ENCODE results near the gene PDXP. TPM values are rescaled to one million over a fixed set of nuclear protein-coding genes. Genes with fewer than 3 reads are reported as not detected.
A peak's percentile ranks its signal among the peaks of the same experiment; 100 is the strongest.

PDXP gene
- polyA plus RNA-seq, 1 donor (not counting 4 experiments of a cell fraction or from before 2014, with no cell fraction given): 5.2 TPM

GRCh38 chr22:37674248-37674647 is 15.7 kb downstream of the PDXP start:
- TF ChIP-seq, protein P1, sequence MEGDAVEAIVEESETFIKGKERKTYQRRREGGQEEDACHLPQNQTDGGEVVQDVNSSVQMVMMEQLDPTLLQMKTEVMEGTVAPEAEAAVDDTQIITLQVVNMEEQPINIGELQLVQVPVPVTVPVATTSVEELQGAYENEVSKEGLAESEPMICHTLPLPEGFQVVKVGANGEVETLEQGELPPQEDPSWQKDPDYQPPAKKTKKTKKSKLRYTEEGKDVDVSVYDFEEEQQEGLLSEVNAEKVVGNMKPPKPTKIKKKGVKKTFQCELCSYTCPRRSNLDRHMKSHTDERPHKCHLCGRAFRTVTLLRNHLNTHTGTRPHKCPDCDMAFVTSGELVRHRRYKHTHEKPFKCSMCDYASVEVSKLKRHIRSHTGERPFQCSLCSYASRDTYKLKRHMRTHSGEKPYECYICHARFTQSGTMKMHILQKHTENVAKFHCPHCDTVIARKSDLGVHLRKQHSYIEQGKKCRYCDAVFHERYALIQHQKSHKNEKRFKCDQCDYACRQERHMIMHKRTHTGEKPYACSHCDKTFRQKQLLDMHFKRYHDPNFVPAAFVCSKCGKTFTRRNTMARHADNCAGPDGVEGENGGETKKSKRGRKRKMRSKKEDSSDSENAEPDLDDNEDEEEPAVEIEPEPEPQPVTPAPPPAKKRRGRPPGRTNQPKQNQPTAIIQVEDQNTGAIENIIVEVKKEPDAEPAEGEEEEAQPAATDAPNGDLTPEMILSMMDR (optimal IDR thresholded peaks at IDR 0.05 in 1 of 3, IDR thresholded peaks at IDR 0.05 in 1 of 3, conservative IDR thresholded peaks at IDR 0.05 in 1 of 3; ENCODE audit: extremely low read depth in 1 of 3, insufficient read depth in 2 of 3, low read length in 3 of 3): no peak
- TF ChIP-seq EZH2 (IDR thresholded peaks at IDR 0.05; ENCODE audit: low read length): no peak
- H3K79me2 ChIP-seq (ENCODE audit: control insufficient read depth, insufficient read depth, low read length): peaks cover 18% of the 10 kb centered on the region
- H2AFZ ChIP-seq (ENCODE audit: control insufficient read depth, low read length): no peak overlapping the region
- no peak overlapping the region for H3K4me2 ChIP-seq (ENCODE audit: control insufficient read depth, extremely low read depth, insufficient read depth, low read depth, low read length)
- H3K4me3 ChIP-seq (ENCODE audit: control insufficient read depth in 2 of 3, extremely low read depth in 1 of 3, insufficient read depth in 2 of 3, low read depth in 1 of 3, low read length in 3 of 3): no peak overlapping the region
- peaks cover 25% of the 10 kb centered on the region for H3K4me1 ChIP-seq (ENCODE audit: control insufficient read depth, extremely low read depth, insufficient read depth, low read length)
- H4K20me1 ChIP-seq (ENCODE audit: control insufficient read depth, extremely low read depth, insufficient read depth, low read length): no peaks in the 10 kb centered on the region
- H3K9ac ChIP-seq (ENCODE audit: control insufficient read depth, extremely low read depth, insufficient read depth, low read length): no peak overlapping the region
- dilution Hi-C loops (cut with MboI; ENCODE audit: extremely low pct_ligation_motif_present, low sequenced_read_pairs): no loop called here
- H3K27ac ChIP-seq (ENCODE audit: control insufficient read depth, insufficient read depth, low read length): no peak overlapping the region
- FAIRE-seq: no peak
- H3K9me1 ChIP-seq (ENCODE audit: control insufficient read depth, extremely low read depth, insufficient read depth, low read length): no peaks in the 10 kb centered on the region
- H3K36me3 ChIP-seq (ENCODE audit: control insufficient read depth in 2 of 2, extremely low read depth in 1 of 2, insufficient read depth in 2 of 2, low read length in 2 of 2): no peaks in the 10 kb centered on the region
- no peaks in the 10 kb centered on the region for H3K9me3 ChIP-seq (ENCODE audit: control insufficient read depth, low read depth, low read length)
- DNase-seq (ENCODE audit: low read depth, low spot score): no peak
- H3K27me3 ChIP-seq (ENCODE audit: control insufficient read depth, extremely low read depth, insufficient read depth, low read length): no peaks in the 10 kb centered on the region

DNA sequence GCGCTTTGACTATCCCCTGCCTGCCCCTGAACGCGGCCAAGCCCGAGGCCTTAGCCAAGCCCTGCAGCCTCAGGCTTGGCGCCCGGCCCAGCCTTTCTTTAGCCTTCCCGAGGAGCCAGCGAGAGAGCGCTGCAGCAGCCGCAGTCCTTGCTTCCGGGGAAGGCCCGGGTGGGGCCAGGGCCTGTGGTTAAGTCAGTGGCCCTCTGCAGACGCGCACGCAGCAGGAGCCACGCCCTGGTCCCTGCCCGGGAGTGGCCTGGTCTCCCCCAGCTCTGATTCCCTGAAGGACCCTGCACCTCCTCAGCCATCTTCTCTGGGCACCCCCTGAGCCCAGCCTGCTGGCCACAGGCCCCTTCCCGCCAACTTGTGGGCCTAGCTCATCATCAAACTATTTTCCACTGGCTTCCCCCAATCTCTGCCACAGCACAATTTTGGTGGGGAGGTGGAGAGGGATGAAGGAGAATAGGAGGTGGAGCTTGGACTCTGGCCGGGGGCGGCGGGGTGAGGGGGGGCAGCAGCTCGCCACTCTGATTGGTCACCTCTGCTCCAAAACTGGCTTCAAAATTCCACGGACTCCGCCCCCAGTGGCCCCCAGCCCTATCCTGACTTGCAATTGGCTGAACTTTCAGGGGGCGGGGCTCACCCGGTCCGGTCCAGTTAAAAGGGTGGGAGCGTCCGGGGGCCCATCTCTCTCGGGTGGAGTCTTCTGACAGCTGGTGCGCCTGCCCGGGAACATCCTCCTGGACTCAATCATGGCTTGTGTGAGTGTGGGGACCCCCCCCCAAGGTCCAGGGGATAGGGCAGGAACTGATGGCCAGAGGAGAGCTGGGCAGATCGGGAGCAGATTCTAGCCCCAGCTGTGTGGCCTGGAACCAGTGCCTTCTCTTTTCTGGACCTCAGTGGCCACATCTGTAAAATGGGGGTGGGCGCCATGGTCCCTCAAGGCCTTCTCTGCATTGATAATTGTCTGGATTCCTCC is 16.7 kb downstream of the PDXP start, which contains the start of gene LGALS1:
TSS of gene LGALS1 (plus strand) at position 686 of the 979 bp plus-strand sequence. CDS start at position 753, 67 bp downstream.
- Histone ChIP-seq H3K36me3 (ENCODE audit: control insufficient read depth in 2 of 2, extremely low read depth in 1 of 2, insufficient read depth in 2 of 2, low read length in 2 of 2) (peaks cover 0 to 4% of the 10 kb centered on the region in 2 experiments), H3K27me3 (ENCODE audit: control insufficient read depth, extremely low read depth, insufficient read depth, low read length) (no peaks in the 10 kb centered on the region), H3K9me1 (ENCODE audit: control insufficient read depth, extremely low read depth, insufficient read depth, low read length) (no peaks in the 10 kb centered on the region), H4K20me1 (ENCODE audit: control insufficient read depth, extremely low read depth, insufficient read depth, low read length) (peaks cover 7% of the 10 kb centered on the region), H3K4me3 (ENCODE audit: control insufficient read depth in 2 of 3, extremely low read depth in 1 of 3, insufficient read depth in 2 of 3, low read depth in 1 of 3, low read length in 3 of 3) (peak within 1 kb of the TSS; percentile 62 to 90 (median 69)), H3K4me2 (ENCODE audit: control insufficient read depth, extremely low read depth, insufficient read depth, low read depth, low read length) (peak within 1 kb of the TSS; percentile 89), H3K4me1 (ENCODE audit: control insufficient read depth, extremely low read depth, insufficient read depth, low read length) (peaks cover 25% of the 10 kb centered on the region), H3K27ac (ENCODE audit: control insufficient read depth, insufficient read depth, low read length) (peak within 1 kb of the TSS; percentile 80), H3K9ac (ENCODE audit: control insufficient read depth, extremely low read depth, insufficient read depth, low read length) (peak within 1 kb of the TSS; percentile 83), H3K79me2 (ENCODE audit: control insufficient read depth, insufficient read depth, low read length) (peaks cover 18% of the 10 kb centered on the region), H3K9me3 (ENCODE audit: control insufficient read depth, low read depth, low read length) (no peaks in the 10 kb centered on the region), H2AFZ (ENCODE audit: control insufficient read depth, low read length) (peak within 1 kb of the TSS; percentile 43)
- TF ChIP-seq EZH2 (IDR thresholded peaks at IDR 0.05; ENCODE audit: low read length): no peak
- TF ChIP-seq, protein P1 (optimal IDR thresholded peaks at IDR 0.05 in 1 of 3, IDR thresholded peaks at IDR 0.05 in 1 of 3, conservative IDR thresholded peaks at IDR 0.05 in 1 of 3; ENCODE audit: extremely low read depth in 1 of 3, insufficient read depth in 2 of 3, low read length in 3 of 3): peak in 1 of 3 experiments; percentile 16
- dilution Hi-C loops (cut with MboI; ENCODE audit: extremely low pct_ligation_motif_present, low sequenced_read_pairs): no loop called here
- DNase-seq (ENCODE audit: low read depth, low spot score) (peak; percentile 59), FAIRE-seq (peak; percentile 56)

Measured in keratinocyte (primary cell).